OCI-LY3 (cell line): ENCODE measurements around the gene XKR7.

Source experiments
- CTCF ChIP-seq: fragments of 200-600, 300-600 bp; sonication (generic); IDR thresholded peaks from 2 replicates; pipeline ENCODE4 v1.5.1; 2014; ENCODE audit warnings: antibody characterized with exemption, low read length, low read depth
- EZH2phosphoT487 ChIP-seq: fragments of 200-600 bp; shearing (Covaris generic); IDR thresholded peaks from 2 replicates; pipeline ENCODE4 v1.6.1; 2018; ENCODE audit warnings: antibody characterized with exemption, mixed run types, low read depth

- TF ChIP-seq CTCF = no peak
- no peak for TF ChIP-seq EZH2phosphoT487
Measured at GRCh38 chr20:31991339-31991705, 23.4 kb downstream of the XKR7 start.
